Neutrophil (primary cell): ENCODE data around the gene LRIF1.

Experiments used
- H3K27ac ChIP-seq: fragments of 200-600 bp; sonication (generic); 2 replicates; pipeline ENCODE4 v1.5.1; 2016; ENCODE audit warnings: mild to moderate bottlenecking, moderate library complexity
- H3K27me3 ChIP-seq: fragments of 200-600 bp; sonication (generic); 2 replicates; pipeline ENCODE4 v1.6.0; 2016; ENCODE audit warnings: mild to moderate bottlenecking
- H3K36me3 ChIP-seq: fragments of 200-600 bp; sonication (generic); 2 replicates; pipeline ENCODE4 v1.5.1; 2017
- H3K4me1 ChIP-seq, 2 experiments: fragments of 200-600 bp in 1 of 2; sonication (generic) in 1 of 2; 1 replicate in 1 of 2; 2 replicates in 1 of 2; pipeline versions ENCODE4 v1.5.1 to v1.6.1; 2013 to 2016; ENCODE audit warnings: low read depth in 1 of 2, low read length in 1 of 2, mild to moderate bottlenecking in 1 of 2, moderate library complexity in 1 of 2; ENCODE audit not compliant: control insufficient read depth in 1 of 2, insufficient read depth in 1 of 2
- H3K4me3 ChIP-seq, 2 experiments: fragments of 200-600 bp in 1 of 2; sonication (generic) in 1 of 2; 1 replicate in 1 of 2; 2 replicates in 1 of 2; pipeline ENCODE4 v1.5.1; 2013 to 2016; ENCODE audit warnings: low read depth in 1 of 2, low read length in 1 of 2, mild to moderate bottlenecking in 1 of 2, moderate library complexity in 1 of 2
- H3K9me3 ChIP-seq: fragments of 200-600 bp; sonication (generic); 2 replicates; pipeline ENCODE4 v1.5.1; 2016
- TF ChIP-seq, protein P1 (sequence below): fragments of 200-600 bp; sonication (generic); IDR thresholded peaks from 2 replicates; pipeline ENCODE4 v1.5.1; 2016; ENCODE audit warnings: antibody characterized with exemption

The LRIF1 gene

GRCh38 chr1:110956586-110956985 is 7.1 kb downstream of the LRIF1 start:
- Histone ChIP-seq H3K36me3 (peaks cover 3% of the 10 kb centered on the region), H3K27ac (peak overlapping the region; percentile 69), H3K27me3 (no peaks in the 10 kb centered on the region), H3K4me3 (peak overlapping the region in 1 of 2 experiments; percentile 30), H3K4me1 (peaks cover 12 to 15% of the 10 kb centered on the region in 2 experiments), H3K9me3 (no peaks in the 10 kb centered on the region)
- TF ChIP-seq, protein P1, sequence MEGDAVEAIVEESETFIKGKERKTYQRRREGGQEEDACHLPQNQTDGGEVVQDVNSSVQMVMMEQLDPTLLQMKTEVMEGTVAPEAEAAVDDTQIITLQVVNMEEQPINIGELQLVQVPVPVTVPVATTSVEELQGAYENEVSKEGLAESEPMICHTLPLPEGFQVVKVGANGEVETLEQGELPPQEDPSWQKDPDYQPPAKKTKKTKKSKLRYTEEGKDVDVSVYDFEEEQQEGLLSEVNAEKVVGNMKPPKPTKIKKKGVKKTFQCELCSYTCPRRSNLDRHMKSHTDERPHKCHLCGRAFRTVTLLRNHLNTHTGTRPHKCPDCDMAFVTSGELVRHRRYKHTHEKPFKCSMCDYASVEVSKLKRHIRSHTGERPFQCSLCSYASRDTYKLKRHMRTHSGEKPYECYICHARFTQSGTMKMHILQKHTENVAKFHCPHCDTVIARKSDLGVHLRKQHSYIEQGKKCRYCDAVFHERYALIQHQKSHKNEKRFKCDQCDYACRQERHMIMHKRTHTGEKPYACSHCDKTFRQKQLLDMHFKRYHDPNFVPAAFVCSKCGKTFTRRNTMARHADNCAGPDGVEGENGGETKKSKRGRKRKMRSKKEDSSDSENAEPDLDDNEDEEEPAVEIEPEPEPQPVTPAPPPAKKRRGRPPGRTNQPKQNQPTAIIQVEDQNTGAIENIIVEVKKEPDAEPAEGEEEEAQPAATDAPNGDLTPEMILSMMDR: no peak

DNA sequence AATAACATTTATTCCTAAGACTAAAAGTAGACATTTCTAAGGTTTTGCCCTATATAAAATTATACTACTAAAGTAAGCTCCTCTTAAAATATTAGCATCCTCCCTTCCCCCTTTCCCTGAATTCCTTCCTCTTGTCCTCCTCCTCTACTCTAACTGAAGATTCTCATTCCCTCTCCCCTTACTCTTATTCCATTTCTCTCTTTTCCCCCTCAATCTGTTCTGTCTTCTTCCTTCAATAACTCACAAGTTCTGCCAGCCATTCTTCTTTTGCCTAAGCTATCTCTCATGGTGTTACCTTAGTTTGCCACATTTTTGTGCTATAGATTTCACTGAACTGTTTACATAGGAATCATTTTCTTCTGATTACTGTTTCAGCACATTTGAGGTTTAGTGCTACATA is 10.7 kb downstream of the LRIF1 start:
- H3K4me3 ChIP-seq: no peak overlapping the region
- peaks cover 19% of the 10 kb centered on the region for H3K36me3 ChIP-seq
- no peak overlapping the region for H3K27ac ChIP-seq
- peaks cover 21 to 30% of the 10 kb centered on the region in 2 experiments for H3K4me1 ChIP-seq
- H3K27me3 ChIP-seq: no peaks in the 10 kb centered on the region
- H3K9me3 ChIP-seq: no peaks in the 10 kb centered on the region
- TF ChIP-seq, protein P1: no peak

DNA sequence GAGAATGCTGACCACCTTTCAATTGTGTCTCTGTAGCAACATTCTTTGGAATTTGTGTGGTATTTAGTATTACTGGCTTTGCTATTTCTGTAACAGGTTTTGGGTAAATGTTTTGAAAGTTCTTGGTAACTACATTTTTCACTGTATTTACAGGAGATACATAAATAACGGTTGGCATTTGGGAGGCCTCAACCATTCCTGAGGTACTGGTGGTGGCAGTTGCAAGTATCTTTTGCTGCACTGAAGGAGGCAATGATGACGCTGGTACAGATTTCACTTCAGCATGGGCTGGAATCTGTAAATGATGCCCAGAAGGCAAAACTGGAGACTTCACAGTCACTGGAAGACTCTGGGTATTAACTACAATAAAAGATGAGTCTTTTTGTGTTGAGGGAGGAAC is 11.7 kb downstream of the LRIF1 start:
- Histone ChIP-seq H3K4me3 (no peak overlapping the region), H3K4me1 (peaks cover 21 to 30% of the 10 kb centered on the region in 2 experiments), H3K27ac (no peak overlapping the region), H3K36me3 (peaks cover 19% of the 10 kb centered on the region), H3K9me3 (no peaks in the 10 kb centered on the region), H3K27me3 (no peaks in the 10 kb centered on the region)
- TF ChIP-seq, protein P1: no peak

- peak overlapping the region; percentile 71 for H3K27ac ChIP-seq
- TF ChIP-seq, protein P1: no peak
- H3K4me3 ChIP-seq: no peak overlapping the region
- no peaks in the 10 kb centered on the region for H3K27me3 ChIP-seq
- H3K36me3 ChIP-seq: peaks cover 19% of the 10 kb centered on the region
- no peaks in the 10 kb centered on the region for H3K9me3 ChIP-seq
- peaks cover 14 to 26% of the 10 kb centered on the region in 2 experiments for H3K4me1 ChIP-seq
These were observed 12.6 kb downstream of the LRIF1 start for GRCh38 chr1:110951161-110951560.

DNA sequence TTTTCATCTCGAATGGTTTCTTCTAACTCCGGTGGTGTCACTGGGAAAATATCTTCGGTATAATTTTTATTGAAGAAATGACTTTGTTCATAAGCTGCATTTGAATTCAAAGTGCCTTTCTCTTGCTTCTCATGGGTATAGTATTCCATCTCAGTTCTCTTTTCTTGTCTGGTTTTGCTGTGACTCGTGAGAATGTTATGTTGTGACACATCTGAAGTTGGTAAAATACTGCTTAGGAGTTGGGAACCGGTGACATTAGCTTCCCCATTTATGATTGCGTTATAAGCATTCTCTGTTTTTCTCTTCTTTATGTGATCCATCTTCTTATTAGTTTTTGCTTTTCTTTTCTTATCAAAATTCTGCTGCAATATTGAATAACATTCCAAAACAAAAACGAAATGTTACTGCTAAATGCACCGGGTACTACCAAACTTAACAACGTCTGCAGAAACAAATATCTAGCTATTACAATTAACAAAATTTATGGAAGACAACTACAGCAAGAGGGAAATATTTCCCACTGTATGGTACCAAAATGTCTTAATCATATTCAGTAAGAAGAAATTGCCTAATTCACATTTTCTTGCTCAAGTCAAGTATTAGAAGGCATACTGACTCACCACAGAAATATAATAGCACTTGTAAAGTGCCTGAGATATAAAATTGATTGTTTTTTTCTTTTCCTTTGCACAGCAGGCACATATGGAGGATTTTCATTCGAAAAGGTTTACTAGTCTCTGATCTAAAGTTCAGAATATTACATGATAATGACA is 15.5 kb downstream of the LRIF1 start:
- no peaks in the 10 kb centered on the region for H3K27me3 ChIP-seq
- TF ChIP-seq, protein P1: no peak
- H3K27ac ChIP-seq: no peak overlapping the region
- peaks cover 19% of the 10 kb centered on the region for H3K36me3 ChIP-seq
- H3K4me3 ChIP-seq: no peak overlapping the region
- H3K9me3 ChIP-seq: no peaks in the 10 kb centered on the region
- peaks cover 9 to 20% of the 10 kb centered on the region in 2 experiments for H3K4me1 ChIP-seq
